ENCODE measurements around the gene STXBP6. TPM values are rescaled to one million over a fixed set of nuclear protein-coding genes. Genes with fewer than 3 reads are reported as not detected.

The STXBP6 gene
- total RNA-seq, 4 donors from 2014 or later = 11.9 to 30.5 (median 14.6) TPM

- intact Hi-C loops (cut with DNase I; ENCODE audit: low total_unique reads) = no loop called here
- Histone ChIP-seq H3K4me1 (no peaks in the 10 kb centered on the region), H3K9me3 (no peaks in the 10 kb centered on the region), H3K36me3 (no peaks in the 10 kb centered on the region), H3K27me3 (no peaks in the 10 kb centered on the region), H3K4me3 (no peak overlapping the region), H3K27ac (no peak overlapping the region)
- TF ChIP-seq POLR2A (IDR thresholded peaks at IDR 0.05) (no peak), CTCF (IDR thresholded peaks at IDR 0.05) (no peak)
- DNase-seq = no peak
Observed at GRCh38 chr14:24892497-24893051, 157.4 kb downstream of the STXBP6 start.

GRCh38 chr14:24891987-24892496, 157.9 kb downstream of the STXBP6 start:
- DNase-seq = no peak
- intact Hi-C loops (cut with DNase I; ENCODE audit: low total_unique reads) = no loop called here

GRCh38 chr14:24890716-24891115, 159.2 kb downstream of the STXBP6 start:
- intact Hi-C loops (cut with DNase I; ENCODE audit: low total_unique reads) = no loop called here
- no peak overlapping the region for H3K27ac ChIP-seq
- H3K4me3 ChIP-seq = no peak overlapping the region
- TF ChIP-seq POLR2A (IDR thresholded peaks at IDR 0.05) (no peak), CTCF (IDR thresholded peaks at IDR 0.05) (no peak)
- no peaks in the 10 kb centered on the region for H3K9me3 ChIP-seq
- H3K36me3 ChIP-seq = no peaks in the 10 kb centered on the region
- H3K27me3 ChIP-seq = no peaks in the 10 kb centered on the region
- H3K4me1 ChIP-seq = no peaks in the 10 kb centered on the region
- no peak for DNase-seq

More at GRCh38 chr14:24891987-24892496, 157.9 kb downstream of the STXBP6 start:
- no peak overlapping the region for H3K4me3 ChIP-seq
- no peak overlapping the region for H3K27ac ChIP-seq
- no peaks in the 10 kb centered on the region for H3K4me1 ChIP-seq
- H3K9me3 ChIP-seq = no peaks in the 10 kb centered on the region
- H3K36me3 ChIP-seq = no peaks in the 10 kb centered on the region
- no peaks in the 10 kb centered on the region for H3K27me3 ChIP-seq
- TF ChIP-seq POLR2A (IDR thresholded peaks at IDR 0.05) (no peak), CTCF (IDR thresholded peaks at IDR 0.05) (no peak)

- H3K4me1 ChIP-seq = no peaks in the 10 kb centered on the region
- H3K36me3 ChIP-seq = no peaks in the 10 kb centered on the region
- no peak overlapping the region for H3K4me3 ChIP-seq
- DNase-seq = no peak
- no peaks in the 10 kb centered on the region for H3K9me3 ChIP-seq
- intact Hi-C loops (cut with DNase I; ENCODE audit: low total_unique reads) = no loop called here
- H3K27ac ChIP-seq = no peak overlapping the region
- H3K27me3 ChIP-seq = no peaks in the 10 kb centered on the region
- TF ChIP-seq CTCF (IDR thresholded peaks at IDR 0.05) (no peak), POLR2A (IDR thresholded peaks at IDR 0.05) (no peak)
Observed at GRCh38 chr14:24889843-24890242, 160.1 kb downstream of the STXBP6 start.

- intact Hi-C loops (cut with DNase I; ENCODE audit: low total_unique reads) = no loop called here
- DNase-seq = no peak
- TF ChIP-seq CTCF (IDR thresholded peaks at IDR 0.05) (no peak), POLR2A (IDR thresholded peaks at IDR 0.05) (no peak)
- Histone ChIP-seq H3K27ac (no peak overlapping the region), H3K9me3 (no peaks in the 10 kb centered on the region), H3K4me1 (no peaks in the 10 kb centered on the region), H3K36me3 (no peaks in the 10 kb centered on the region), H3K27me3 (no peaks in the 10 kb centered on the region), H3K4me3 (no peak overlapping the region)
Observed at GRCh38 chr14:24888532-24888931, 161.4 kb downstream of the STXBP6 start.

Measured in uterus (tissue), 4 donors.